Neural cell (in vitro differentiated cells): Measurements from ENCODE around the gene DUSP22. TPM values are rescaled to one million over a fixed set of nuclear protein-coding genes. Genes with fewer than 3 reads are reported as not detected.

Source experiments
- H2AFZ ChIP-seq: fragments of 200-600, 300-800 bp; sonication (generic), shearing (Covaris generic); 2 replicates; pipeline ENCODE4 v1.6.0; 2014; ENCODE audit warnings: low read depth, mild to moderate bottlenecking, antibody characterized with exemption, low read length, moderate library complexity
- H3F3A ChIP-seq: fragments of 200-600 bp; shearing (Covaris generic); 2 replicates; pipeline ENCODE4 v1.6.1; 2016; ENCODE audit warnings: mild to moderate bottlenecking, moderate library complexity, mixed read lengths, antibody characterized with exemption, low read length; ENCODE audit not compliant: insufficient read depth, poor library complexity, severe bottlenecking
- H3K27ac ChIP-seq: fragments of 200-600, 300-800 bp; sonication (generic), shearing (Covaris generic); 2 replicates; pipeline ENCODE4 v1.5.1; 2014; ENCODE audit warnings: mild to moderate bottlenecking, low read length, moderate library complexity
- H3K27me3 ChIP-seq: fragments of 300-800, 200-600 bp; sonication (generic), shearing (Covaris generic); 2 replicates; pipeline ENCODE4 v1.6.0; 2014; ENCODE audit warnings: mild to moderate bottlenecking, low read depth, low read length, moderate library complexity; ENCODE audit not compliant: insufficient read depth
- H3K36me3 ChIP-seq: fragments of 300-800, 200-600 bp; sonication (generic), shearing (Covaris generic); 2 replicates; pipeline ENCODE4 v1.5.1; 2014; ENCODE audit warnings: mild to moderate bottlenecking, antibody characterized with exemption, low read length, moderate library complexity; ENCODE audit not compliant: insufficient read depth
- H3K4me2 ChIP-seq: fragments of 300-800, 200-600 bp; sonication (generic), shearing (Covaris generic); 2 replicates; pipeline ENCODE4 v1.6.0; 2014; ENCODE audit warnings: mild to moderate bottlenecking, low read length
- H3K4me3 ChIP-seq: fragments of 300-800, 200-600 bp; sonication (generic), shearing (Covaris generic); 2 replicates; pipeline ENCODE4 v1.5.1; 2014; ENCODE audit warnings: mild to moderate bottlenecking, low read length, moderate library complexity
- H3K79me2 ChIP-seq: fragments of 200-600 bp; shearing (Covaris generic); replicated peaks from 2 replicates; pipeline ENCODE4 v1.6.0; 2014; ENCODE audit warnings: mild to moderate bottlenecking, low read length, moderate library complexity; ENCODE audit not compliant: insufficient read depth
- H3K9ac ChIP-seq: fragments of 300-800, 200-600 bp; sonication (generic), shearing (Covaris generic); 2 replicates; pipeline ENCODE4 v1.6.1; 2016; ENCODE audit warnings: mild to moderate bottlenecking, low read length, mixed read lengths
- H3K9me2 ChIP-seq: fragments of 200-600 bp; shearing (Covaris generic); 2 replicates; pipeline ENCODE4 v1.6.1; 2016; ENCODE audit warnings: mild to moderate bottlenecking, low read length, mixed read lengths; ENCODE audit not compliant: insufficient read depth
- H3K9me3 ChIP-seq: fragments of 200-600, 300-800 bp; sonication (generic), shearing (Covaris generic); 2 replicates; pipeline ENCODE4 v1.6.1; 2016; ENCODE audit warnings: mild to moderate bottlenecking, mixed run types, low read length, moderate library complexity, mixed read lengths
- H4K20me1 ChIP-seq: fragments of 200-600 bp; shearing (Covaris generic); 2 replicates; pipeline ENCODE4 v1.6.1; 2016; ENCODE audit warnings: mild to moderate bottlenecking, mixed run types; ENCODE audit not compliant: insufficient read depth
- EP300 ChIP-seq: fragments of 450-650 bp; conservative IDR thresholded peaks from 2 replicates; pipeline ENCODE4 v1.6.1; 2014; ENCODE audit warnings: antibody characterized with exemption, mild to moderate bottlenecking, moderate library complexity; ENCODE audit not compliant: poor library complexity, severe bottlenecking
- EZH2 ChIP-seq: fragments of 200-600, 300-800 bp; shearing (Covaris generic), sonication (generic); IDR thresholded peaks from 2 replicates; pipeline ENCODE4 v1.6.1; 2014; ENCODE audit warnings: antibody characterized with exemption, low read length, borderline replicate concordance, mild to moderate bottlenecking; ENCODE audit not compliant: insufficient read depth, poor library complexity, severe bottlenecking
- MXI1 ChIP-seq: fragments of 450-650 bp; conservative IDR thresholded peaks from 2 replicates; pipeline ENCODE4 v1.6.1; 2014; ENCODE audit warnings: antibody characterized with exemption, mild to moderate bottlenecking; ENCODE audit not compliant: poor library complexity, severe bottlenecking
- POLR2AphosphoS5 ChIP-seq: IDR thresholded peaks from 2 replicates; pipeline ENCODE4 v1.6.1; 2012
- RAD21 ChIP-seq: fragments of 450-650 bp; conservative IDR thresholded peaks from 2 replicates; pipeline ENCODE4 v1.6.1; 2014; ENCODE audit warnings: antibody characterized with exemption, mild to moderate bottlenecking, moderate library complexity
- REST ChIP-seq: IDR thresholded peaks from 2 replicates; pipeline ENCODE4 v1.6.1; 2012; ENCODE audit warnings: borderline replicate concordance
- SMC3 ChIP-seq: fragments of 450-650 bp; conservative IDR thresholded peaks from 2 replicates; pipeline ENCODE4 v1.6.1; 2014; ENCODE audit warnings: antibody characterized with exemption, mild to moderate bottlenecking, moderate library complexity; ENCODE audit not compliant: poor library complexity
- TAF1 ChIP-seq: IDR thresholded peaks from 2 replicates; pipeline ENCODE4 v1.6.1; 2012; ENCODE audit warnings: low read depth
- polyA plus RNA-seq: library from polyadenylated mRNA; depleted of rRNA; stranded (reverse); fragments of >200 nt; gene quantifications from 2 replicates; pipeline ENCODE4 v1.2.3, GENCODE V29; 2014
- TF ChIP-seq, protein P1 (sequence below): fragments of 450-650 bp; IDR thresholded peaks from 2 replicates; pipeline ENCODE4 v1.5.1; 2014; ENCODE audit warnings: antibody characterized with exemption, mild to moderate bottlenecking, moderate library complexity; ENCODE audit not compliant: poor library complexity, severe bottlenecking

DUSP22 gene
- polyA plus RNA-seq, 1 donor from 2014 or later, result 24.9 TPM

DNA sequence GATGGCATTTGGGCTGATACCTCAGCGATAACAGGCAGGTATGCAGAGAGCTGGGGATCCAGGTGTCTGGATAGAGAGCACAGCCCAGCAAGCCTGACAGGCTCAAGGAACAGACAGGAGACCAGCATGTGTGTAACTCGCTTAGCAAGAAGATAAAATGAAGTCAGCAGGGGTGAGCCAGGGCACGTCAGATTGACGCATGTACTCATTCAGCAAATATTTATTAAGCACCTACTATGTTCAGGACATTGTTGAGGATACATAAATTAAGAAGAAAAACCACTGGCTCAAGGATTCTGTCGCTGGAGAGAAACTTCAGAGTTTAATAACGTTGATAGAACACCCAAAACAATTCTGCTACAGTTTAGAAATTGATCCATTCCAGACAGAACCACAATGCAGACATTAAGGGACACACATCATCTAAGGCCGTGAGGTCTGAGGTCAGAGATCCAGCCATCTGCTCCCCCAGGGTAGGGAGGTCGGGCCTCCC, 1.0 kb upstream of the DUSP22 start:
- H3K9ac ChIP-seq, result peak overlapping the region; percentile 64
- no peak for TF ChIP-seq EP300
- no peak for TF ChIP-seq REST
- no peak for TF ChIP-seq MXI1
- TF ChIP-seq EZH2, result no peak
- TF ChIP-seq, protein P1, sequence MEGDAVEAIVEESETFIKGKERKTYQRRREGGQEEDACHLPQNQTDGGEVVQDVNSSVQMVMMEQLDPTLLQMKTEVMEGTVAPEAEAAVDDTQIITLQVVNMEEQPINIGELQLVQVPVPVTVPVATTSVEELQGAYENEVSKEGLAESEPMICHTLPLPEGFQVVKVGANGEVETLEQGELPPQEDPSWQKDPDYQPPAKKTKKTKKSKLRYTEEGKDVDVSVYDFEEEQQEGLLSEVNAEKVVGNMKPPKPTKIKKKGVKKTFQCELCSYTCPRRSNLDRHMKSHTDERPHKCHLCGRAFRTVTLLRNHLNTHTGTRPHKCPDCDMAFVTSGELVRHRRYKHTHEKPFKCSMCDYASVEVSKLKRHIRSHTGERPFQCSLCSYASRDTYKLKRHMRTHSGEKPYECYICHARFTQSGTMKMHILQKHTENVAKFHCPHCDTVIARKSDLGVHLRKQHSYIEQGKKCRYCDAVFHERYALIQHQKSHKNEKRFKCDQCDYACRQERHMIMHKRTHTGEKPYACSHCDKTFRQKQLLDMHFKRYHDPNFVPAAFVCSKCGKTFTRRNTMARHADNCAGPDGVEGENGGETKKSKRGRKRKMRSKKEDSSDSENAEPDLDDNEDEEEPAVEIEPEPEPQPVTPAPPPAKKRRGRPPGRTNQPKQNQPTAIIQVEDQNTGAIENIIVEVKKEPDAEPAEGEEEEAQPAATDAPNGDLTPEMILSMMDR, result no peak
- no peak for TF ChIP-seq RAD21
- TF ChIP-seq TAF1, result no peak
- TF ChIP-seq SMC3, result no peak
- no peak for TF ChIP-seq POLR2AphosphoS5
- no peaks in the 10 kb centered on the region for H3K27me3 ChIP-seq
- H3K79me2 ChIP-seq, result no peaks in the 10 kb centered on the region
- H2AFZ ChIP-seq, result peak overlapping the region; percentile 63
- peak overlapping the region; percentile 36 for H3K4me2 ChIP-seq
- no peaks in the 10 kb centered on the region for H3K9me2 ChIP-seq
- H3K4me3 ChIP-seq, result peak overlapping the region; percentile 68
- no peaks in the 10 kb centered on the region for H3F3A ChIP-seq
- peak overlapping the region; percentile 6 for H3K27ac ChIP-seq
- H3K9me3 ChIP-seq, result no peaks in the 10 kb centered on the region
- H4K20me1 ChIP-seq, result no peaks in the 10 kb centered on the region
- no peaks in the 10 kb centered on the region for H3K36me3 ChIP-seq

- H3K4me2 ChIP-seq, result peak overlapping the region; percentile 32
Observed at GRCh38 chr6:292506-293192, 362 bp downstream of the DUSP22 start.

More at GRCh38 chr6:292506-293192, 362 bp downstream of the DUSP22 start:
- no peaks in the 10 kb centered on the region for H4K20me1 ChIP-seq
- H3F3A ChIP-seq, result no peaks in the 10 kb centered on the region
- no peak overlapping the region for H2AFZ ChIP-seq
- H3K27ac ChIP-seq, result no peak overlapping the region
- H3K9me3 ChIP-seq, result no peaks in the 10 kb centered on the region
- no peaks in the 10 kb centered on the region for H3K9me2 ChIP-seq
- TF ChIP-seq REST, result no peak
- TF ChIP-seq POLR2AphosphoS5, result no peak
- TF ChIP-seq, protein P1, result no peak
- TF ChIP-seq MXI1, result no peak
- TF ChIP-seq EZH2, result no peak
- no peak for TF ChIP-seq SMC3
- no peak for TF ChIP-seq RAD21
- no peak for TF ChIP-seq TAF1
- TF ChIP-seq EP300, result no peak
- H3K36me3 ChIP-seq, result no peaks in the 10 kb centered on the region
- no peaks in the 10 kb centered on the region for H3K27me3 ChIP-seq
- no peaks in the 10 kb centered on the region for H3K79me2 ChIP-seq
- peak overlapping the region; percentile 68 for H3K4me3 ChIP-seq
- H3K9ac ChIP-seq, result peak overlapping the region; percentile 64
